GM12878 (cell line): ENCODE measurements around the gene KERA. TPM values are rescaled to one million over a fixed set of nuclear protein-coding genes. Genes with fewer than 3 reads are reported as not detected.

Experiments
- ATAC-seq: fragments of 200-7000 bp; cut with Tn5 transposase; 3 replicates; pipeline ENCODE4 v1.9.1; 2020; ENCODE audit warnings: mild to moderate bottlenecking, moderate library complexity
- BruUV-seq: library from RNA; stranded (reverse); fragments of 400-500 nt; replicated peaks from 2 replicates; lab custom pipeline; 2021; lab: Mats Ljungman, UMichigan
- CTCF ChIA-PET: fragments of 300-600 bp; sonication (Branson Sonifier 250); formaldehyde crosslinking; extraction: SDS; loops from one replicate; lab custom pipeline; 2021; ENCODE audit warnings: inconsistent platforms; lab: Yijun Ruan, JAX
- POLR2A ChIA-PET: fragments of 350-600 bp; formaldehyde crosslinking; extraction: SDS; loops from one replicate; lab custom pipeline; 2021; ENCODE audit warnings: inconsistent platforms; lab: Charles Lee
- RAD21 ChIA-PET: fragments of 300-600 bp; sonication (Branson Sonifier 250); formaldehyde crosslinking; loops from one replicate; lab custom pipeline; 2023; ENCODE audit warnings: antibody characterized with exemption; ENCODE audit not compliant: unreplicated experiment; lab: Charles Lee
- SMC1A ChIA-PET: fragments of 300-600 bp; sonication (Branson Sonifier 250); formaldehyde crosslinking; loops from one replicate; lab custom pipeline; 2023; ENCODE audit not compliant: unreplicated experiment, uncharacterized antibody; lab: Charles Lee
- DNase-seq: peaks from one replicate; pipeline ENCODE4 v3.0.0-alpha.2; 2011; ENCODE audit warnings: low read depth, low spot score
- FAIRE-seq: peaks from 3 replicates; lab custom pipeline; 2011; peaks lifted over from hg19 to GRCh38; lab: Jason Lieb, UNC
- H2AFZ ChIP-seq: 2 replicates; pipeline ENCODE4 v1.6.0; 2011; ENCODE audit warnings: low read depth, low read length, control low read depth; ENCODE audit not compliant: control insufficient read depth
- H3K27ac ChIP-seq: 2 replicates; pipeline ENCODE4 v1.5.1; 2011; ENCODE audit warnings: control low read depth; ENCODE audit not compliant: control insufficient read depth, insufficient read depth
- H3K27me3 ChIP-seq, 2 experiments: replicated peaks in 1 of 2; 2 replicates each; pipeline versions ENCODE4 v1.6.0 to v1.6.1; 2011; ENCODE audit warnings: low read length in 1 of 2; ENCODE audit not compliant: control insufficient read depth in 2 of 2, insufficient read depth in 2 of 2
- H3K36me3 ChIP-seq, 2 experiments: 2 replicates each; pipeline ENCODE4 v1.5.1; 2011; ENCODE audit warnings: low read length in 1 of 2; ENCODE audit not compliant: control insufficient read depth in 2 of 2, insufficient read depth in 2 of 2
- H3K4me1 ChIP-seq: 2 replicates; pipeline ENCODE4 v1.6.1; 2011; ENCODE audit warnings: mild to moderate bottlenecking, low read length, moderate library complexity, mixed read lengths; ENCODE audit not compliant: control insufficient read depth, insufficient read depth
- H3K4me2 ChIP-seq: 2 replicates; pipeline ENCODE4 v1.6.0; 2011; ENCODE audit warnings: control low read depth; ENCODE audit not compliant: control insufficient read depth, insufficient read depth
- H3K4me3 ChIP-seq: fragments of 200-600 bp; sonication (generic); 2 replicates; pipeline ENCODE4 v1.5.1; 2016
- H3K79me2 ChIP-seq: 2 replicates; pipeline ENCODE4 v1.6.0; 2011; ENCODE audit warnings: low read length; ENCODE audit not compliant: control insufficient read depth, insufficient read depth
- H3K9ac ChIP-seq: 2 replicates; pipeline ENCODE4 v1.8.0; 2011; ENCODE audit warnings: low read length, control low read depth, mixed read lengths; ENCODE audit not compliant: control insufficient read depth, insufficient read depth
- H3K9me3 ChIP-seq: replicated peaks from 3 replicates; pipeline ENCODE4 v1.5.1; 2011; ENCODE audit warnings: mild to moderate bottlenecking, low read length; ENCODE audit not compliant: control insufficient read depth, insufficient read depth
- H4K20me1 ChIP-seq: 2 replicates; pipeline ENCODE4 v1.6.0; 2011; ENCODE audit not compliant: control insufficient read depth, insufficient read depth
- BHLHE40 ChIP-seq, 2 experiments: fragments of 450-650 bp in 1 of 2; IDR thresholded peaks; 2 replicates each; pipeline ENCODE4 v1.6.1; 2011 to 2017; ENCODE audit warnings: low read depth in 2 of 2, borderline replicate concordance in 1 of 2, improper control_type of control experiment in 1 of 2, low read length in 1 of 2, mild to moderate bottlenecking in 1 of 2
- FOS ChIP-seq: IDR thresholded peaks from 3 replicates; pipeline ENCODE4 v1.6.1; 2011; ENCODE audit warnings: borderline replicate concordance; ENCODE audit not compliant: insufficient read length; ENCODE audit errors: extremely low read depth
- NR2C1 ChIP-seq: fragments of 450-650 bp; IDR thresholded peaks from 2 replicates; pipeline ENCODE4 v1.6.1; 2017; ENCODE audit warnings: antibody characterized with exemption, mild to moderate bottlenecking, moderate library complexity
- NRF1 ChIP-seq: conservative IDR thresholded peaks from 2 replicates; pipeline ENCODE4 v1.6.1; 2011; ENCODE audit warnings: mild to moderate bottlenecking, low read depth, low read length, improper control_type of control experiment
- RAD21 ChIP-seq: IDR thresholded peaks from 2 replicates; pipeline ENCODE4 v1.6.1; 2011; ENCODE audit warnings: mild to moderate bottlenecking, low read depth, low read length, moderate library complexity; ENCODE audit not compliant: insufficient read depth
- RCOR1 ChIP-seq: conservative IDR thresholded peaks from 2 replicates; pipeline ENCODE4 v1.6.1; 2012; ENCODE audit warnings: low read depth, low read length, improper control_type of control experiment
- SMAD5 ChIP-seq: IDR thresholded peaks from 2 replicates; pipeline ENCODE4 v1.6.1; 2016; ENCODE audit warnings: antibody characterized with exemption, low read depth
- SMARCA5 ChIP-seq: fragments of 450-650 bp; IDR thresholded peaks from 2 replicates; pipeline ENCODE4 v1.6.1; 2017; ENCODE audit warnings: mild to moderate bottlenecking
- SMC3 ChIP-seq: IDR thresholded peaks from 2 replicates; pipeline ENCODE4 v1.6.1; 2011; ENCODE audit warnings: low read length, improper control_type of control experiment, borderline replicate concordance
- TCF12 ChIP-seq: IDR thresholded peaks from 2 replicates; pipeline ENCODE4 v1.6.1; 2011; ENCODE audit warnings: low read depth, mild to moderate bottlenecking, low read length
- TCF3 ChIP-seq: IDR thresholded peaks from 2 replicates; pipeline ENCODE4 v1.6.1; 2012; ENCODE audit warnings: low read depth, mild to moderate bottlenecking, low read length, borderline replicate concordance; ENCODE audit not compliant: insufficient read depth
- in situ Hi-C: fragments of 300-500 bp; cut with MboI; formaldehyde crosslinking; loops from 9 replicates; pipeline ENCODE4 v1.14.3; 2018; ENCODE audit warnings: mixed read lengths
- intact Hi-C: fragments of 100-400 bp; cut with micrococcal nuclease; formaldehyde crosslinking; loops from one replicate; pipeline ENCODE4 v1.14.2; 2022; ENCODE audit not compliant: unreplicated experiment
- polyA plus RNA-seq, 11 experiments: library from polyadenylated mRNA; depleted of rRNA in 4 of 11; unstranded in 6 of 11; stranded (reverse) in 5 of 11; fragments of >200 nt; fragmentation: Nextera tagmentation in 4 of 11; fragmentation: Illumina TruSeq in 1 of 11; extraction: Ambion mirVana in 4 of 11; extraction: Trizol in 1 of 11; gene quantifications; 1 replicate in 1 of 11; 2 replicates in 10 of 11; pipeline versions ENCODE4 v1.2.1 to v1.2.3, GENCODE V29; 2011 to 2016; ENCODE audit warnings: inconsistent platforms in 2 of 11, missing spikeins in 2 of 11, low read depth in 1 of 11
- total RNA-seq, 4 experiments: library from RNA; depleted of rRNA in 3 of 4; stranded (reverse); fragments of >200 nt in 3 of 4; fragmentation: Illumina TruSeq in 1 of 4; extraction: Trizol in 1 of 4; gene quantifications; 2 replicates each; pipeline versions ENCODE4 v1.2.1 to v1.2.3, GENCODE V29; 2013 to 2021
- TF ChIP-seq, protein P1 (sequence below): fragments of 450-650 bp; IDR thresholded peaks from 2 replicates; pipeline ENCODE4 v1.6.1; 2017; ENCODE audit warnings: mild to moderate bottlenecking, moderate library complexity
- TF ChIP-seq, protein P2 (sequence below): fragments of 150-350 bp; IDR thresholded peaks from 2 replicates; pipeline ENCODE4 v1.6.1; 2014; ENCODE audit warnings: mild to moderate bottlenecking, low read depth, low read length

Gene KERA
- total and polyA plus RNA-seq, 10 of the 15 experiments (the other 5 are each of a cell fraction or from before 2014, with no cell fraction given): not detected

DNA sequence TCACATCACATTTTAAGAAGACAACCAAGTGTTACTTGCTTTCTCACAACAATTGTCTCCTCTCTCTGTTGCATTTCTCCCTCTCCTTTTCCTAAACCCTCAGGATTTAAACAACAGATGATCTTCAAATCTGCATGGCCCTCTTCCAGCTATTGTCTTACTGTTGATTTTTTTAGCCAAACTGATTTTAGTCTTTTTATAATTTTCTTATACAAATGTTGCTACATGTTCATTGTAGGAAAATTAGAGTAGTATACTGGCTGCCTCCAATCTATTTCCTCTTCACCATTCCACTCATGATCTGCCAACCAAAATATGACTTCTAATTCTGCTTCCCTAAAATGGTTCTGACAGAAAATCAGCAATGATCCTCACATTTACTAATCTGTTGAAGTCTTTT is 1.4 kb upstream of the KERA start:
- Histone ChIP-seq H3K9ac (no peak overlapping the region), H3K27me3 (no peaks in the 10 kb centered on the region), H3K4me3 (no peak overlapping the region), H3K9me3 (no peaks in the 10 kb centered on the region), H4K20me1 (no peaks in the 10 kb centered on the region), H3K4me1 (no peaks in the 10 kb centered on the region), H3K4me2 (no peak overlapping the region), H3K36me3 (no peaks in the 10 kb centered on the region), H3K79me2 (no peaks in the 10 kb centered on the region), H2AFZ (no peak overlapping the region), H3K27ac (no peak overlapping the region)
- ChIA-PET POLR2A (no interaction called here), CTCF (no interaction called here), RAD21 (no interaction called here), SMC1A (no interaction called here)
- DNase-seq (no peak), FAIRE-seq (no peak), ATAC-seq (no peak)
- intact Hi-C loops: no loop called here
- TF ChIP-seq RCOR1 (no peak), FOS (no peak), TCF3 (no peak), NR2C1 (no peak), SMARCA5 (no peak), RAD21 (no peak), SMC3 (no peak), BHLHE40 (IDR thresholded peaks at IDR 0.05; ENCODE audit: borderline replicate concordance in 1 of 2, low read depth in 2 of 2, low read length in 1 of 2) (no peak), TCF12 (no peak), SMAD5 (no peak), NRF1 (no peak)
- TF ChIP-seq, protein P1, sequence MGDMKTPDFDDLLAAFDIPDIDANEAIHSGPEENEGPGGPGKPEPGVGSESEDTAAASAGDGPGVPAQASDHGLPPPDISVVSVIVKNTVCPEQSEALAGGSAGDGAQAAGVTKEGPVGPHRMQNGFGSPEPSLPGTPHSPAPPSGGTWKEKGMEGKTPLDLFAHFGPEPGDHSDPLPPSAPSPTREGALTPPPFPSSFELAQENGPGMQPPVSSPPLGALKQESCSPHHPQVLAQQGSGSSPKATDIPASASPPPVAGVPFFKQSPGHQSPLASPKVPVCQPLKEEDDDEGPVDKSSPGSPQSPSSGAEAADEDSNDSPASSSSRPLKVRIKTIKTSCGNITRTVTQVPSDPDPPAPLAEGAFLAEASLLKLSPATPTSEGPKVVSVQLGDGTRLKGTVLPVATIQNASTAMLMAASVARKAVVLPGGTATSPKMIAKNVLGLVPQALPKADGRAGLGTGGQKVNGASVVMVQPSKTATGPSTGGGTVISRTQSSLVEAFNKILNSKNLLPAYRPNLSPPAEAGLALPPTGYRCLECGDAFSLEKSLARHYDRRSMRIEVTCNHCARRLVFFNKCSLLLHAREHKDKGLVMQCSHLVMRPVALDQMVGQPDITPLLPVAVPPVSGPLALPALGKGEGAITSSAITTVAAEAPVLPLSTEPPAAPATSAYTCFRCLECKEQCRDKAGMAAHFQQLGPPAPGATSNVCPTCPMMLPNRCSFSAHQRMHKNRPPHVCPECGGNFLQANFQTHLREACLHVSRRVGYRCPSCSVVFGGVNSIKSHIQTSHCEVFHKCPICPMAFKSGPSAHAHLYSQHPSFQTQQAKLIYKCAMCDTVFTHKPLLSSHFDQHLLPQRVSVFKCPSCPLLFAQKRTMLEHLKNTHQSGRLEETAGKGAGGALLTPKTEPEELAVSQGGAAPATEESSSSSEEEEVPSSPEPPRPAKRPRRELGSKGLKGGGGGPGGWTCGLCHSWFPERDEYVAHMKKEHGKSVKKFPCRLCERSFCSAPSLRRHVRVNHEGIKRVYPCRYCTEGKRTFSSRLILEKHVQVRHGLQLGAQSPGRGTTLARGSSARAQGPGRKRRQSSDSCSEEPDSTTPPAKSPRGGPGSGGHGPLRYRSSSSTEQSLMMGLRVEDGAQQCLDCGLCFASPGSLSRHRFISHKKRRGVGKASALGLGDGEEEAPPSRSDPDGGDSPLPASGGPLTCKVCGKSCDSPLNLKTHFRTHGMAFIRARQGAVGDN: no peak
- TF ChIP-seq, protein P2, sequence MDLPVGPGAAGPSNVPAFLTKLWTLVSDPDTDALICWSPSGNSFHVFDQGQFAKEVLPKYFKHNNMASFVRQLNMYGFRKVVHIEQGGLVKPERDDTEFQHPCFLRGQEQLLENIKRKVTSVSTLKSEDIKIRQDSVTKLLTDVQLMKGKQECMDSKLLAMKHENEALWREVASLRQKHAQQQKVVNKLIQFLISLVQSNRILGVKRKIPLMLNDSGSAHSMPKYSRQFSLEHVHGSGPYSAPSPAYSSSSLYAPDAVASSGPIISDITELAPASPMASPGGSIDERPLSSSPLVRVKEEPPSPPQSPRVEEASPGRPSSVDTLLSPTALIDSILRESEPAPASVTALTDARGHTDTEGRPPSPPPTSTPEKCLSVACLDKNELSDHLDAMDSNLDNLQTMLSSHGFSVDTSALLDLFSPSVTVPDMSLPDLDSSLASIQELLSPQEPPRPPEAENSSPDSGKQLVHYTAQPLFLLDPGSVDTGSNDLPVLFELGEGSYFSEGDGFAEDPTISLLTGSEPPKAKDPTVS: no peak
- no TSS peak for BruUV-seq
- in situ Hi-C loops: no loop called here
